HCT116 (cell line): ENCODE data around the gene AIFM2.

Experiments used
- CEBPB ChIP-seq: IDR thresholded peaks from 2 replicates; pipeline ENCODE4 v1.6.1; 2012; ENCODE audit warnings: low read depth
- EZH2 ChIP-seq: fragments of 200-600 bp; sonication (generic); IDR thresholded peaks from 2 replicates; pipeline ENCODE4 v1.6.1; 2017; ENCODE audit warnings: antibody characterized with exemption, mixed run types
- FOSL1 ChIP-seq: IDR thresholded peaks from 2 replicates; pipeline ENCODE4 v1.6.1; 2012; ENCODE audit warnings: low read depth
- JUND ChIP-seq: IDR thresholded peaks from 2 replicates; pipeline ENCODE4 v1.6.1; 2012
- POLR2A ChIP-seq: IDR thresholded peaks from 2 replicates; pipeline ENCODE4 v1.7.0; 2011; ENCODE audit warnings: borderline replicate concordance; ENCODE audit not compliant: insufficient read depth, insufficient read length; ENCODE audit errors: extremely low read depth
- POLR2AphosphoS5 ChIP-seq: IDR thresholded peaks from 2 replicates; pipeline ENCODE4 v1.6.1; 2011; ENCODE audit warnings: mild to moderate bottlenecking, low read depth, low read length, moderate library complexity
- RAD21 ChIP-seq: IDR thresholded peaks from 2 replicates; pipeline ENCODE4 v1.6.1; 2012; ENCODE audit warnings: low read depth, mild to moderate bottlenecking
- SIN3A ChIP-seq: IDR thresholded peaks from 2 replicates; pipeline ENCODE4 v1.6.1; 2012; ENCODE audit warnings: low read depth
- TCF7L2 ChIP-seq: IDR thresholded peaks from 2 replicates; pipeline ENCODE4 v1.7.0; 2011; ENCODE audit warnings: borderline replicate concordance, inconsistent platforms; ENCODE audit not compliant: insufficient read depth, insufficient read length; ENCODE audit errors: extremely low read depth
- ZBTB33 ChIP-seq: IDR thresholded peaks from 2 replicates; pipeline ENCODE4 v1.6.1; 2011; ENCODE audit warnings: mild to moderate bottlenecking, low read length, moderate library complexity; ENCODE audit not compliant: insufficient replicate concordance; ENCODE audit errors: extremely low read depth
- TF ChIP-seq, protein P1 (sequence below), 3 experiments: fragments of 200-600 bp in 1 of 3; sonication (generic) in 1 of 3; IDR thresholded peaks in 2 of 3; conservative IDR thresholded peaks in 1 of 3; 2 replicates each; pipeline ENCODE4 v1.5.1; 2012 to 2017; ENCODE audit warnings: low read depth in 2 of 3, low read length in 2 of 3, antibody characterized with exemption in 1 of 3, borderline replicate concordance in 1 of 3, control low read depth in 1 of 3, mild to moderate bottlenecking in 1 of 3, mixed read lengths in 1 of 3, mixed run types in 1 of 3, moderate library complexity in 1 of 3; ENCODE audit not compliant: insufficient read depth in 1 of 3
- TF ChIP-seq, protein P2 (sequence below): IDR thresholded peaks from 2 replicates; pipeline ENCODE4 v1.6.1; 2012

GRCh38 chr10:70109064-70109729 is 23.4 kb downstream of the AIFM2 start:
- no peak for TF ChIP-seq ZBTB33
- TF ChIP-seq, protein P1, sequence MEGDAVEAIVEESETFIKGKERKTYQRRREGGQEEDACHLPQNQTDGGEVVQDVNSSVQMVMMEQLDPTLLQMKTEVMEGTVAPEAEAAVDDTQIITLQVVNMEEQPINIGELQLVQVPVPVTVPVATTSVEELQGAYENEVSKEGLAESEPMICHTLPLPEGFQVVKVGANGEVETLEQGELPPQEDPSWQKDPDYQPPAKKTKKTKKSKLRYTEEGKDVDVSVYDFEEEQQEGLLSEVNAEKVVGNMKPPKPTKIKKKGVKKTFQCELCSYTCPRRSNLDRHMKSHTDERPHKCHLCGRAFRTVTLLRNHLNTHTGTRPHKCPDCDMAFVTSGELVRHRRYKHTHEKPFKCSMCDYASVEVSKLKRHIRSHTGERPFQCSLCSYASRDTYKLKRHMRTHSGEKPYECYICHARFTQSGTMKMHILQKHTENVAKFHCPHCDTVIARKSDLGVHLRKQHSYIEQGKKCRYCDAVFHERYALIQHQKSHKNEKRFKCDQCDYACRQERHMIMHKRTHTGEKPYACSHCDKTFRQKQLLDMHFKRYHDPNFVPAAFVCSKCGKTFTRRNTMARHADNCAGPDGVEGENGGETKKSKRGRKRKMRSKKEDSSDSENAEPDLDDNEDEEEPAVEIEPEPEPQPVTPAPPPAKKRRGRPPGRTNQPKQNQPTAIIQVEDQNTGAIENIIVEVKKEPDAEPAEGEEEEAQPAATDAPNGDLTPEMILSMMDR (IDR thresholded peaks at IDR 0.05 in 2 of 3, conservative IDR thresholded peaks at IDR 0.05 in 1 of 3; ENCODE audit: borderline replicate concordance in 1 of 3, insufficient read depth in 1 of 3, low read depth in 2 of 3, low read length in 2 of 3) = no peak
- no peak for TF ChIP-seq TCF7L2
- TF ChIP-seq EZH2 = no peak
- TF ChIP-seq POLR2A = no peak
- no peak for TF ChIP-seq POLR2AphosphoS5
- TF ChIP-seq JUND = no peak
- no peak for TF ChIP-seq CEBPB
- TF ChIP-seq FOSL1 = no peak
- no peak for TF ChIP-seq RAD21
- TF ChIP-seq, protein P2, sequence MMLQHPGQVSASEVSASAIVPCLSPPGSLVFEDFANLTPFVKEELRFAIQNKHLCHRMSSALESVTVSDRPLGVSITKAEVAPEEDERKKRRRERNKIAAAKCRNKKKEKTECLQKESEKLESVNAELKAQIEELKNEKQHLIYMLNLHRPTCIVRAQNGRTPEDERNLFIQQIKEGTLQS = no peak
- TF ChIP-seq SIN3A = no peak
